Upper lobe of left lung (tissue), 4 donors: ENCODE data around the gene GATAD2B.

ENCODE experiments used
- POLR2A ChIP-seq, 4 donors: fragments of 450-650 bp; IDR thresholded peaks; one replicate each; pipeline ENCODE4 v1.5.1; 2016 to 2017; ENCODE audit warnings: antibody characterized with exemption in 4 of 4, mild to moderate bottlenecking in 2 of 4
- TF ChIP-seq, protein P1 (sequence below), 6 experiments: fragments of 450-650 bp in 4 of 6; fragments of 200-600 bp in 2 of 6; sonication (generic) in 2 of 6; IDR thresholded peaks; one replicate each; pipeline ENCODE4 v1.5.1; 2016 to 2019; ENCODE audit warnings: antibody characterized with exemption in 6 of 6

GRCh38 chr1:153866045-153866850 is 56.5 kb downstream of the GATAD2B start:
- TF ChIP-seq, protein P1, sequence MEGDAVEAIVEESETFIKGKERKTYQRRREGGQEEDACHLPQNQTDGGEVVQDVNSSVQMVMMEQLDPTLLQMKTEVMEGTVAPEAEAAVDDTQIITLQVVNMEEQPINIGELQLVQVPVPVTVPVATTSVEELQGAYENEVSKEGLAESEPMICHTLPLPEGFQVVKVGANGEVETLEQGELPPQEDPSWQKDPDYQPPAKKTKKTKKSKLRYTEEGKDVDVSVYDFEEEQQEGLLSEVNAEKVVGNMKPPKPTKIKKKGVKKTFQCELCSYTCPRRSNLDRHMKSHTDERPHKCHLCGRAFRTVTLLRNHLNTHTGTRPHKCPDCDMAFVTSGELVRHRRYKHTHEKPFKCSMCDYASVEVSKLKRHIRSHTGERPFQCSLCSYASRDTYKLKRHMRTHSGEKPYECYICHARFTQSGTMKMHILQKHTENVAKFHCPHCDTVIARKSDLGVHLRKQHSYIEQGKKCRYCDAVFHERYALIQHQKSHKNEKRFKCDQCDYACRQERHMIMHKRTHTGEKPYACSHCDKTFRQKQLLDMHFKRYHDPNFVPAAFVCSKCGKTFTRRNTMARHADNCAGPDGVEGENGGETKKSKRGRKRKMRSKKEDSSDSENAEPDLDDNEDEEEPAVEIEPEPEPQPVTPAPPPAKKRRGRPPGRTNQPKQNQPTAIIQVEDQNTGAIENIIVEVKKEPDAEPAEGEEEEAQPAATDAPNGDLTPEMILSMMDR (IDR thresholded peaks at IDR 0.05): no peak
- no peak for TF ChIP-seq POLR2A (IDR thresholded peaks at IDR 0.05)
